Transverse colon (tissue), 4 donors: ENCODE measurements around the gene MTR. TPM values are rescaled to one million over a fixed set of nuclear protein-coding genes. Genes with fewer than 3 reads are reported as not detected.
A peak's percentile ranks its signal among the peaks of the same experiment; 100 is the strongest.

ENCODE experiments used
- DNase-seq: peaks from one replicate; pipeline ENCODE4 v3.0.0-alpha.2; 2019
- H3K27ac ChIP-seq, 4 donors: fragments of 200-600 bp; sonication (generic); 2 replicates each; pipeline ENCODE4 v1.5.1; 2016 to 2018; ENCODE audit warnings: inconsistent platforms in 4 of 4
- H3K27me3 ChIP-seq: fragments of 200-600 bp; sonication (generic); 2 replicates; pipeline ENCODE4 v1.5.1; 2017; ENCODE audit warnings: inconsistent platforms
- H3K36me3 ChIP-seq, 4 donors: fragments of 200-600 bp; sonication (generic); 2 replicates each; pipeline ENCODE4 v1.5.1; 2017 to 2019; ENCODE audit warnings: inconsistent platforms in 4 of 4
- H3K4me1 ChIP-seq, 4 donors: fragments of 200-600 bp; sonication (generic); 2 replicates each; pipeline ENCODE4 v1.5.1; 2017 to 2020; ENCODE audit warnings: inconsistent platforms in 4 of 4
- H3K4me3 ChIP-seq, 4 donors: fragments of 200-600 bp; sonication (generic); 1 replicate in 1 of 4; 2 replicates in 3 of 4; pipeline versions ENCODE4 v1.5.1 to v1.6.1; 2017 to 2019; ENCODE audit warnings: inconsistent platforms in 4 of 4
- H3K9me3 ChIP-seq, 2 donors: fragments of 200-600 bp; sonication (generic); 2 replicates each; pipeline ENCODE4 v1.5.1; 2017 to 2019; ENCODE audit warnings: inconsistent platforms in 2 of 2
- CTCF ChIP-seq, 5 experiments: fragments of 200-600 bp in 3 of 5; fragments of 450-650 bp in 2 of 5; sonication (generic) in 3 of 5; IDR thresholded peaks; 1 replicate in 2 of 5; 2 replicates in 3 of 5; pipeline ENCODE4 v1.5.1; 2016 to 2017; ENCODE audit warnings: antibody characterized with exemption in 5 of 5, inconsistent platforms in 3 of 5, mild to moderate bottlenecking in 2 of 5, moderate library complexity in 1 of 5
- EP300 ChIP-seq: sonication (generic); formaldehyde crosslinking; IDR thresholded peaks from one replicate; pipeline ENCODE4 v1.6.1; 2017; ENCODE audit warnings: antibody characterized with exemption, low read depth
- POLR2A ChIP-seq: fragments of 450-650 bp; IDR thresholded peaks from one replicate; pipeline ENCODE4 v1.6.1; 2016; ENCODE audit warnings: antibody characterized with exemption, mild to moderate bottlenecking, moderate library complexity
- POLR2AphosphoS5 ChIP-seq, 3 donors: sonication (generic); formaldehyde crosslinking; IDR thresholded peaks; one replicate each; pipeline ENCODE4 v1.6.1; 2016; ENCODE audit warnings: antibody characterized with exemption in 3 of 3
- WGBS, 2 donors: methylation state at CpG; one replicate each; pipeline ENCODE4 v1.1.5; 2018; ENCODE audit warnings: low coverage in 1 of 2; 5-methylcytosine and 5-hydroxymethylcytosine counted together
- in situ Hi-C, 4 donors: fragments of 200-750 bp; cut with MboI; loops; one replicate each; pipeline versions ENCODE4 v1.15.0 to v1.15.1; 2017; ENCODE audit warnings: low sequenced_read_pairs in 3 of 4, low pct_ligation_motif_present in 1 of 4, low pct_unique_long_range_greater_than_20kb in 1 of 4
- intact Hi-C: fragments of 100-400 bp; cut with DNase I; formaldehyde crosslinking; loops from one replicate; pipeline ENCODE4 v1.15.1; 2023; ENCODE audit warnings: low total_unique reads
- total RNA-seq, 4 donors: library from RNA; depleted of rRNA; stranded (reverse); fragments of >200 nt; gene quantifications; one replicate each; pipeline ENCODE4 v1.1.0, GENCODE V29; 2016

The MTR gene
- total RNA-seq, 4 donors from 2014 or later: 10.1 to 18.4 (median 12.6) TPM

- TF ChIP-seq CTCF (IDR thresholded peaks at IDR 0.05) (no peak), EP300 (no peak), POLR2AphosphoS5 (IDR thresholded peaks at IDR 0.05) (no peak)
- H3K36me3 ChIP-seq: peaks cover 0 to 24% (median 3%) of the 10 kb centered on the region in 4 donors
Measured at GRCh38 chr1:236862615-236863211, 67.6 kb downstream of the MTR start.

GRCh38 chr1:236864211-236864610 is 69.1 kb downstream of the MTR start:
- DNase-seq: no peak
- Histone ChIP-seq H3K36me3 (peaks cover 0 to 28% (median 3%) of the 10 kb centered on the region in 4 donors), H3K27me3 (no peaks in the 10 kb centered on the region), H3K9me3 (no peaks in the 10 kb centered on the region), H3K27ac (peak overlapping the region in 1 of 4 donors; percentile 70), H3K4me1 (peaks cover 0 to 17% (median 6%) of the 10 kb centered on the region in 4 donors), H3K4me3 (no peak overlapping the region)
- in situ Hi-C loops (loop anchor here in 3 of 4 donors (10.0 to 25.0 kb wide), 2 partner anchors 109 to 752 kb away; no protein-coding TSS in a partner anchor), intact Hi-C loops (no loop called here)
- no peak for TF ChIP-seq POLR2AphosphoS5 (IDR thresholded peaks at IDR 0.05)
- no peak for TF ChIP-seq POLR2A
- no peak for TF ChIP-seq CTCF (IDR thresholded peaks at IDR 0.05)
- TF ChIP-seq EP300: no peak
- 90 to 100% methylated on average over 3 of the region's 3 CpGs for WGBS, 2 donors

More at GRCh38 chr1:236862615-236863211, 67.6 kb downstream of the MTR start:
- peak overlapping the region in 2 of 4 donors; percentile 55 to 70 for H3K27ac ChIP-seq
- H3K27me3 ChIP-seq: no peaks in the 10 kb centered on the region
- no peaks in the 10 kb centered on the region for H3K9me3 ChIP-seq
- no peak for DNase-seq
- peaks cover 0 to 17% (median 6%) of the 10 kb centered on the region in 4 donors for H3K4me1 ChIP-seq
- intact Hi-C loops: no loop called here
- 67 to 77% methylated on average over 4 to 5 of the region's 5 CpGs for WGBS, 2 donors
- in situ Hi-C loops: loop anchor here in 3 of 4 donors (10.0 to 25.0 kb wide), 2 partner anchors 108 to 750 kb away; no protein-coding TSS in a partner anchor
- H3K4me3 ChIP-seq: no peak overlapping the region

DNA sequence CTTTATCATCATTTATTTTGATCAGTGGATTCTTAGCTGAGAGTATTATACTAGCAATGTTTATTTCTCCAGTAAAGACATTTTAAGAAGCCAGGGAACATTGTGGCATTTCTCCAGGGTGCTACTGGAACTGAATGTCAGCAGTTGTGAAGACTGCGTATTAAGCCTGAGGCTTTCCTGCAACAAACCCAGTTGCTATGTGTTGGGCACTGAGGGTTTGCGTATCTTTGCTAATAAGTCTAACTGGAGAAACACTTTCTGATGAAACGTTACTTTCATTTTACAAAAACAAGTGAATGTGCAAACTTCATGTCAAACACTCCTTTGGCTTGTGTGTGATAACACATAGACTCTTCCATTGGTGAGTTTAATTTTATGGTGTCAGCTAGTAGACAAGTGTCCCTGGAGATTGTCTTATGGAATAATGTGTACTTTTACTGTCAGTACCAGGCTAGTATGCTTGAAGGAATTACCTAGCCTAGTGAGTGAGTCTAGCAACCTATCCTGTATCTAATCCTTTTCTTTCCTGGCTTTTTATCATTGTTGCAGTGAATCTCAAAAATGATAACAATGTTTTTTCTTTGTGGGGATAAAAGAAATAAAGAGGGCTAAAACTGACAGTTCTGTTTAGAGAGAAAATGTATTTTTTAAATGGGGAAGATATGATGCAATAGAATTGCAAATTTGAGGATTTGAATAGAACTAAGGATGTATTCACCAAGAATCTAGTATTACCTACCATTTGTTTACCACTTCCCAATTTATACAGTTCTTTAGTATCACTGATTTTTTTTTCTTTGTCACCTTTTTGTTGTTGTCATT is 70.1 kb downstream of the MTR start:
- Histone ChIP-seq H3K36me3 (peaks cover 0 to 22% (median 3%) of the 10 kb centered on the region in 4 donors), H3K4me3 (no peak overlapping the region), H3K4me1 (peaks cover 0 to 17% (median 6%) of the 10 kb centered on the region in 4 donors), H3K9me3 (no peaks in the 10 kb centered on the region), H3K27ac (peak overlapping the region in 3 of 4 donors; percentile 3 to 70 (median 28)), H3K27me3 (no peaks in the 10 kb centered on the region)
- TF ChIP-seq EP300: peak; percentile 37
- peak in 2 of 3 donors; percentile 32 to 51 for TF ChIP-seq POLR2AphosphoS5 (IDR thresholded peaks at IDR 0.05)
- no peak for TF ChIP-seq POLR2A
- intact Hi-C loops (no loop called here), in situ Hi-C loops (loop anchor here in 3 of 4 donors (10.0 to 25.0 kb wide), 2 partner anchors 110 to 753 kb away; no protein-coding TSS in a partner anchor)
- no peak for DNase-seq
- 70% methylated on average over 3 of the region's 3 CpGs; no CpG with 5 or more reads in 1 of the 2 donors for WGBS, 2 donors

DNA sequence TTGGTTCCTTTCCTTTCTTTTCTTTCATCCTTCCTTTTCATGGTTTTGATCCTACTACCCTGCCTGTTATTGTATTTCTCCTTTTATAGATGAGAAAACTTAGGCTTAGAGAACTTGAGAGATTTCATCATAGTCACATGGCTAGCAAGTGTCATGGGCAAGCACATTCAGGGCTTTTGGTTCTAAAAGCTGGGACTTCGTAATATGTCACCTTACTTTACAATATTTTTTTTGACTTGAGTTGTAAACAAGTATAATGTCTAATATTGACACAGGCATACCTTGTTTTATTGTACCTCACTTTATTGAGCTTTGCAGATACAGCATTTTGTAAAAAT is 70.7 kb downstream of the MTR start:
- intact Hi-C loops: no loop called here
- Histone ChIP-seq H3K36me3 (peaks cover 0 to 22% (median 3%) of the 10 kb centered on the region in 4 donors), H3K9me3 (no peaks in the 10 kb centered on the region), H3K4me3 (no peak overlapping the region), H3K27ac (peak overlapping the region in 3 of 4 donors; percentile 3 to 70 (median 28)), H3K4me1 (peaks cover 0 to 17% (median 6%) of the 10 kb centered on the region in 4 donors), H3K27me3 (no peaks in the 10 kb centered on the region)
- in situ Hi-C loops: loop anchor here in 3 of 4 donors (10.0 to 25.0 kb wide), 2 partner anchors 111 to 753 kb away; no protein-coding TSS in a partner anchor
- 75 to 89% methylated on average over 1 of the region's 1 CpG for WGBS, 2 donors
- TF ChIP-seq POLR2AphosphoS5 (IDR thresholded peaks at IDR 0.05): no peak
- no peak for TF ChIP-seq POLR2A
- TF ChIP-seq CTCF (IDR thresholded peaks at IDR 0.05): no peak
- no peak for TF ChIP-seq EP300
- DNase-seq: no peak
